GM12875 (cell line): ENCODE results near the gene JMJD1C.
A peak's percentile ranks its signal among the peaks of the same experiment; 100 is the strongest.

Source experiments
- H3K4me3 ChIP-seq: one replicate; pipeline ENCODE4 v1.5.1; 2011; ENCODE audit warnings: low read depth, low read length, control low read depth
- TF ChIP-seq, protein P1 (sequence below): IDR thresholded peaks from 2 replicates; pipeline ENCODE4 v1.5.1; 2011; ENCODE audit warnings: low read depth, mild to moderate bottlenecking, control low read depth, inconsistent platforms, low read length, moderate library complexity, borderline replicate concordance; ENCODE audit not compliant: insufficient read depth

Gene JMJD1C

DNA sequence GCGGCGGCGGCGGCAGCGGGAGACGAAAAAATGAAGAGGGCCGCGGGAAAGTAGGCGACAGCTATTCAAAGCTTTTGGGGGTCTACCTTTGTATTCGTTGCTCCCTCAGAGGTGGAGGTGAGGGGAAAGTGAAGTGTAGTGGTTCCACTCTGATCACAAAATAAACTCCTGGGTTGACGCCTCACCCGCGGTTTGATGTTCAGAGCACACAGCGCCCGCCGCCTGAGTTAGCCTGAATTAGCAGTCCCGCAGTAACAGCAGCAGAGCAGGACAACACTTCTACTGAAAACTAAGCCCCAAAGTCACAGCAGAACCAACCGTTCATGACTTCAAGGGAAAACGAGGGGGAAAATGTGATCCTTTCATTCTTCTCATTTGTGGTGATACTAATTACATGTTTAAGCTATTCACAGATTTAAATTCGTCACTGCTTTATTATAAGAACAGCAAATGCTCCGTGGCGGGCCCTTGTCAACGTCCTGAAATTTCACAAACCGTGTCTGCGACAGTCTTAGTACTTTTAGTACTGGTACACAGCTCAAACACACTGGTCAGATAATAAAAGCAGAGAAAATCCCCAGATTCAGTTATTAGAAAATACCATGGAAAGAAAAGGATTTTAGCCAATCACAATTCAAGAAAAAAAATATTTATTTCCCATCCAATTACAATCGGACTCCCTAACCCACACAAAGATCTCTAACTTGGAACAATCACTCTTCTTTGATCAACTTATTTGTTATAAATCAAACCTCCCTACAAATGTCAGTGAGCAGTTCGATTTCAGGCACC, 563 bp upstream of the JMJD1C start:
- H3K4me3 ChIP-seq, result peak overlapping the region; percentile 85
- TF ChIP-seq, protein P1, sequence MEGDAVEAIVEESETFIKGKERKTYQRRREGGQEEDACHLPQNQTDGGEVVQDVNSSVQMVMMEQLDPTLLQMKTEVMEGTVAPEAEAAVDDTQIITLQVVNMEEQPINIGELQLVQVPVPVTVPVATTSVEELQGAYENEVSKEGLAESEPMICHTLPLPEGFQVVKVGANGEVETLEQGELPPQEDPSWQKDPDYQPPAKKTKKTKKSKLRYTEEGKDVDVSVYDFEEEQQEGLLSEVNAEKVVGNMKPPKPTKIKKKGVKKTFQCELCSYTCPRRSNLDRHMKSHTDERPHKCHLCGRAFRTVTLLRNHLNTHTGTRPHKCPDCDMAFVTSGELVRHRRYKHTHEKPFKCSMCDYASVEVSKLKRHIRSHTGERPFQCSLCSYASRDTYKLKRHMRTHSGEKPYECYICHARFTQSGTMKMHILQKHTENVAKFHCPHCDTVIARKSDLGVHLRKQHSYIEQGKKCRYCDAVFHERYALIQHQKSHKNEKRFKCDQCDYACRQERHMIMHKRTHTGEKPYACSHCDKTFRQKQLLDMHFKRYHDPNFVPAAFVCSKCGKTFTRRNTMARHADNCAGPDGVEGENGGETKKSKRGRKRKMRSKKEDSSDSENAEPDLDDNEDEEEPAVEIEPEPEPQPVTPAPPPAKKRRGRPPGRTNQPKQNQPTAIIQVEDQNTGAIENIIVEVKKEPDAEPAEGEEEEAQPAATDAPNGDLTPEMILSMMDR, result no peak

- TF ChIP-seq, protein P1, result no peak
- peak overlapping the region; percentile 85 for H3K4me3 ChIP-seq
Measured at GRCh38 chr10:63464402-63465292, 1.1 kb downstream of the JMJD1C start.

DNA sequence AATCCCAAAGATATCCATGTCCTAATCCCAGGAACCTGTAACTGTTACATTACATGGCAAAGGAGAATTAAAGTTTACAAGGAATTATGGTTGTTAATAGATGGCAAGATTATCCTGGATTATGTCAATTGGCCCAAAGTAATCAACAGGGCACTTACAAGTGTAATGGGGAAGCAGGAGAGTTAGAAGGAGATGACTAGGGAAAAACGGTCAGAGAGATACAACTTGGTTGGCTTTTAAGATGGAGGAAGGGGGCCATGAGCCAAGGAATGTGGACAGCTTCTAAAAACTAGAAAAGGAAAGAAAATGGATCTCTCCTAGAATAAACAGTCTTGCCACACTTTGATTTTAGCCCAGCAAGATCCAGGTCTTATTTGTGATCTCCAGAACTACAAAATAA, 3.3 kb downstream of the JMJD1C start:
- no peak overlapping the region for H3K4me3 ChIP-seq
- TF ChIP-seq, protein P1, result no peak

GRCh38 chr10:63458177-63458576, 7.6 kb downstream of the JMJD1C start:
- TF ChIP-seq, protein P1, result no peak

DNA sequence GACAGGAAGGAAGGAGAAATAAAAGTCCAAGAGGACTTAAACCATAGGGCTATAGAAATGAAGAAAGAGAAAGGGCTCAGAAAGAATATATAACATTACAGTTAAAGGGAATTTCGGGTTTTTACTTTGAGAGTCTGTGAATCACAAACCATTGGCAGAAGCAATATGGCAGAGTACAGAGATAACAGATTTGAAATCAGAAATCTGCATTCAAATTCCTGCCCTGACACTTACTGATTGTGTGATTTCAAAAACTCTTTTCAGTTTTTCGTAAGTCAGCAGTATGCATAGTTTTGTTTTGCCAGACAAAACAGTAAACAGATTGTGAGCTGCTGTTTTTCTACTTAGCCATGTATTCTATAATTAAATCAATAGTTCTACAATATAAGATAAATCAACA, 8.2 kb downstream of the JMJD1C start:
- H3K4me3 ChIP-seq, result no peak overlapping the region
- TF ChIP-seq, protein P1, result no peak

More at GRCh38 chr10:63458177-63458576, 7.6 kb downstream of the JMJD1C start:
- no peak overlapping the region for H3K4me3 ChIP-seq

GRCh38 chr10:63456437-63457210, 9.2 kb downstream of the JMJD1C start:
- H3K4me3 ChIP-seq, result no peak overlapping the region
- TF ChIP-seq, protein P1, result no peak
